ENCODE measurements around the gene SLC35B2. TPM values are rescaled to one million over a fixed set of nuclear protein-coding genes. Genes with fewer than 3 reads are reported as not detected.

SLC35B2 gene
- polyA plus RNA-seq, 3 donors = 51.7 to 59.3 (median 56.5) TPM

DNA sequence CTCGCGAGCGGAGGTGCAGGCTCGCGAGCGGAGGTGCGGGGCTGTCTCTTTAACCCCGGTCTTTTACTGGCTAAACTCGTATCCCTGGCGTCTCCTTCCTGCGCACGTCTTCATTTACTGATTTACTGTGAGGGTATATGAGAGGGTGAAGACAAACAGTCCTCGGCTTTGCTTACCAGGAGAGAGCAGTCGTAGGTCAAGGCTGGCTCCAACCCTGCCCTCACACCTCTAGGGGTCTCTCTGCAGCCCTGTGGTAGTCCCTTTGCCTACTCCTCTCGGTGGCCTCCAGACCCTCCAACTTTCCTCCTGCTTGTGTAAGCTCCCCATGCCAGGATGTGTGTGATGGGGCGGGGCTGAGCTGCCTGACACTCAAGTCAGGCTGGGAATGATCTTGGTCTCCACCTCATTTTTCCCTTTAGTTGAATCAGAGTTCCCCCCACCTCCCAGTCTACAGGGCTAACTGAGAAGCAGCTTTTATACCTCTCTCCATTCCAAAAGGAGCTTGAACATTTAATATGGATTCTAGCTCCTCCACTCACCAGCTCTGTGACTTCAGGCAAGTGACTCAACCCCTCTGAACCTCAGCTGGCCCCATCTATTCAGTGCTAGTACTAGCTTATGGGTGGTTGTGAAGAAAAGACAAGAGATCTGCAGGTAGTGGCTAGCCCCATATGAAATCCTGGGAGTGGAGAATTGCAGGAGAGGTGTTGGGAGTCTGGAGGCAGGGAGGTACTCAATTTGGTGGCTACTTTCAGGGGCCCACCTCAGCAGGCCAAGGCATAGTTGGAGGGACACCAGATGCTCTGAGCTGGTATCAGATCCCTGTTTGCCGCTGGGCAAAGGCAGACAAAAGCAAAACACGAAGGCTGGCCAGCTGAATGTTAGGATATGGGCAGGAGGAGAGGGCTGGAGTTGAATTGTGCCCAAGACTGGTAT, 33.0 kb downstream of the SLC35B2 start:
- DNase-seq (ENCODE audit: low read depth in 3 of 3, low spot score in 2 of 3) = no peak

DNA sequence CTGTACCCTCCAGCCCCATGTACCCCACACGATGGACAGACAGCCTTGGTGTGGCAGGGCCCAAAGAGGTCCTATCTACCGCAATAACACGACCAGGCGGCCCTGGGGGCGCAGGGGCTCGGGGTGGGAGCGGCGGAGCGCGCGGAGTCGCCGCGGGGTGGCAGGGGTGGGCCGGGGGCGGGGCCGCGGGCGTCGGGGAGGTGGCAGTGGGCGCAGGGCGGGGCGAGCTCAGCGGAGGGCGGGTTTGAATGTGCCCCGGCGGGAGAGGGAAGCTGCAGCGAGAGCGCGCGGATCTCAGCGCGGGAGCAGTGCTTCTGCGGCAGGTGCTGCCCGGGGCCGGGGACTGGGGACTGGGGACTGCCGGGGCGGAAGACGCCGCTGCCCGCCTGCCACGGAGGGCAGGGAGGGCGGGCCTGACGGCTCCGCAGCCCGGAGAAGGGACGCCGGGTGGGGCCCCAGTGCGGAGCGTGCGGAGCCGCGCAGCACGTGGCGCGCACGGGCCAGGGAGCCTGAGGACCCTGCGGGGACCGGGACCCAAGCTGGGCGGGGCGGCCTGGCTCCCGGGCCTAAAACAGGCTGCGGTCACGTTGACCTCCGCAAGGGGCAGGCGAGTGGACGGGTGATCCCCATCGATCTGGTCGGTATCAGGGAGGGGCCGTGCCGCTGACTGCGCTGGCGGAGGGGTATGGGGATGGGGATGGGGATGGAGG, 33.9 kb downstream of the SLC35B2 start, which contains the start of gene SLC29A1:
Gene SLC29A1, plus strand, starts transcription at position 277 of the 710 bp plus-strand sequence. CDS start 3,719 bp downstream, outside the sequence.
- no peak for DNase-seq (ENCODE audit: low read depth in 3 of 3, low spot score in 2 of 3)

DNA sequence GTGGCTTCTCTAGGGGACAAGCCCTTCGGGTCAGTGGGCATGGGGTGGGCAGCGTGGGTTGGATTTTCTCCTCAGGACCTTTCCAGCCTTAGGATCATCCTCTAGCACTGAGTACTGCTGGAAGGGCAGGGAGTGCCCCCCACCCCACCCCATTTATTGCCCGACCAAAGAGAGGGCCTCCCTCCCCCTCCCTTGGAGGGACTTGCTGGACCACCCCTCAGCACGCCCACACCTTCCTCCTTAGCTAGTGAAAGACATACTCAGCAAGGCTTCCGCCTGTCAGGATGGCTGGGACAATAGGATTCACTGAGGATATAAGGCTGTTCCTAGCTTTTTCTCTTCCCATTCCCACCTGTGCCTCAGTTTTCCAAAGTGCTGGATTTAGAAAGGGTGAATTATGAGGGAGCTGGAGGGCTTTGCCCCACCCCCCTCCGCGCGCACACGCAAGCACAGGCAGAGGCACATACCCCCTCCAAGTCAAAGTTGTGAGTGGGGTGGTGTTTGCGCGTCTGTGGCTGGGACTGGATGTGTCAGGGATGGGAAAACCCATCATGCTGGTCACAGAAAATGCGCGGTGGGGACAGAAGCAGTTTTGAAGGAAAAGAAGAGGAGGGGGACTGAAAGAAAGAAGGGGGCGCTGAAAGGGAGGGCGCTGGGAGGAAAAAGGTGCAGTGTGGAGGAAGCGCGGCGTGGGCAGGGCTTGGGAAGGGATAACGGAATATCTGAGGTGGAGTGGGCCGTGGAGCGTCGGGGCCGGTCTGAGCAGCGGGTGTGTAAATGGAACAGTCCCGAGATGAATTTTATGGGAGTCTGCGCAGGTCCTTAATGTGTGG, 34.6 kb downstream of the SLC35B2 start:
- DNase-seq (ENCODE audit: low read depth in 3 of 3, low spot score in 2 of 3) = no peak

DNA sequence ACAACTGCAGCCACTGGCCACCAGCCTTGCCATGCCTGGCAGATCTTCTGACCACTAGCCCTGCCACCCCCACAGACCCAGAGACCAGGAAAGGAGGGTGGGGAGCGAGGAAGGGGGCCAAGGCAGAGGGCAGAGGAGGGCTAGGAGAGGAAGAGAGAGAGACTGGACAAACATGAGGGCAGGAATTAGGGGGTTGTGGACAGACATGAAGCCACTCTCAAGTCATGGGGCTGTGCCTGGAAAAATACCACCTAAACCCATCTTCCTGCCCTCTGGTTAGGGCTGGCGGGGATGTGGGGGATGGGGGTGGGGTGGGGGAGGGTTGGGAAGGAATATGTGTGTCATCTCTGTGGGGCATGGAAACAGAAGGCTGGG, 35.4 kb downstream of the SLC35B2 start:
- DNase-seq (ENCODE audit: low read depth in 3 of 3, low spot score in 2 of 3) = no peak

DNA sequence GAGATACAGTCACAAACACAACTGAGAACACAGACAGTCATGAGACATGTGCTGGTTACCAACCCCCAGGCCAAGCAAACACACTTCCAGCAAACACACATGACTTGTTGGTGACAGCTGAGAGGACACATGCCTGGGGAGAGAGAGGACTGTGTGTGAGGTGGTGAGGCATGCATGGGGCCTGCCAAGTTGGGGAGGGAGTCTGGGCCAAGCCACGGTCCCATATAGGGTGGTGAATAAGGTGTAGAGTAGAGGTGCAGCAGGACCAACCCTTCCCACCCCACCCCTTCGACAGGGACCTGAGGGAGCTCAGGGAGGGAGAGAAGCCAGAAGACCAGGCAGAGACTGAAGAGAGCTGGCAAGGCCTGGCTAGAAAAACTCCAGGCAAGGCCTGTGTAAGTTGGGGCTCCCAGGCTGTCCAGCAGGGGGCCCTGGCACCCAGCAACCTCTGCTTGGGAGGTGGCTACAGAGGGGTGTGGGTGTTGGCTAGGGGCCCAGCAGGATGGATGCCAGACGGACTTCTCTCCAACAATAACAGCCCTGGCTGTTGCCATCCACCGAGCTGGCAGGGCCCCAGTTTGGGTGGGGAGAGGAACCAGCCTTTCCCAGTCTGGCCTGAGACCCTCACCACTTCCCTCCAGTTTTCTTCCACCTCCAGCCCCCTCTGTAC, 35.9 kb downstream of the SLC35B2 start:
- no peak for DNase-seq (ENCODE audit: low read depth in 3 of 3, low spot score in 2 of 3)

DNA sequence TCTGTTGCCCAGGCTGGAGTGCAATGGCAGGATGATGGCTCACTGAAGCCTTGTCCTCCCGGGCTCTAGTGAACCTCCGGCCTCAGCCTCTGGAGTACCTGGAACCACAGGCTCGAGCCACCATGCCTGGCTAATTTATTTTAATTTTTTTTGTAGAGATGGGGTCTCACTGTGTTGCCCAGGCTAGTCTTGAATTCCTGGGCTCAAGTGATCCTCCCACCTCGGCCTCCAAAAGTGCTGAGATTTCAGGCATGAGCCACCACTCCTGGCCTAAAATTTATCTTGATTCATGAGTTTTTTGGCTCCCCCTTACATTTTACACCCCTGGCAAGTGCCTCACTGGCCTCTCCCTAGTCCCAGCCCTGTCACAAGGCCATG, 36.4 kb downstream of the SLC35B2 start:
- DNase-seq (ENCODE audit: low read depth in 3 of 3, low spot score in 2 of 3) = no peak

DNA sequence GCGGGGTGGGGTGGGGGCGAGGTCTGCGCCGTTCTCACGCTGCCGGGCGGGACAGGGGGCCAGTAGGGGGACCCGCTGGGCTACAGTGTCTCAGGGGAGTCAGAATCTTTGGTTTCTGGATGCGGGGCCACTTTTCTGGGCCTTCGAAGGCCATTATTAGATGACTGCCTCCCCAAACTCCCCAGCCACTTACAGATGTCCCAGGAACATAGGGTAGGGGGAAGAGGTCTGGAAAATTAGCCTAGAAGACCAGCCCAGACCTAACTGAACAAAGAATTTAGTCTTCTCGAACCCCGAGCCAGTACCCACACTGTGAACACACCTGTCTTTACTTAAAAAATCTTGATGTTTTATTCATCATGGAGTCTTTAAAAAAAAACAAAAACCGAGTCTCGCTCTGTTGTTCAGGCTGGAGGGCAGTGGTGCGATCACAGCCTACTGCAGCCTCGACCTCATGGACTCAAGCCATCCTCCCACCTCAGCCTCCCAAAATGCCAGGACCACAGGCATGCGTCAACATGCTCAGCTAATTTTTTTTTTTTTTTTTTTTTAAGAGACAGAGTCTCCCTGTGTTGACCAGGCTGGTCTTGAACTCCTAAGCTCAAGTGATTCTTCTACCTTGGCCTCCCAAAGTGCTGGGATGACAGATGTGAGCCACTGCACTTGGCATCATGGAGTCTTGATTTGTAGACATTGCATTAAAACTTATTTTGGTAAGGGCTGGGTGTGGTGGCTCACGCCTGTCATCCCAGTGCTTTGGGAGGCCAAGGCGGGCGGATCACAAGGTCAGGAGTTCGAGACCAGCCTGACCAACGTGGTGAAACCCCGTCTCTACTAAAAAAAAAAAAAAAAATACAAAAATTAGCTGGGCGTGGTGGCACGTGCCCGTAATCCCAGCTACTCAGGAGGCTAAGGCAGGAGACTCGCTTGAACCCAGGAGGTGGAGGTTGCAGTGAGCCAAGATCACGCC, 37.2 kb downstream of the SLC35B2 start:
- DNase-seq (ENCODE audit: low read depth in 3 of 3, low spot score in 2 of 3) = no peak

DNA sequence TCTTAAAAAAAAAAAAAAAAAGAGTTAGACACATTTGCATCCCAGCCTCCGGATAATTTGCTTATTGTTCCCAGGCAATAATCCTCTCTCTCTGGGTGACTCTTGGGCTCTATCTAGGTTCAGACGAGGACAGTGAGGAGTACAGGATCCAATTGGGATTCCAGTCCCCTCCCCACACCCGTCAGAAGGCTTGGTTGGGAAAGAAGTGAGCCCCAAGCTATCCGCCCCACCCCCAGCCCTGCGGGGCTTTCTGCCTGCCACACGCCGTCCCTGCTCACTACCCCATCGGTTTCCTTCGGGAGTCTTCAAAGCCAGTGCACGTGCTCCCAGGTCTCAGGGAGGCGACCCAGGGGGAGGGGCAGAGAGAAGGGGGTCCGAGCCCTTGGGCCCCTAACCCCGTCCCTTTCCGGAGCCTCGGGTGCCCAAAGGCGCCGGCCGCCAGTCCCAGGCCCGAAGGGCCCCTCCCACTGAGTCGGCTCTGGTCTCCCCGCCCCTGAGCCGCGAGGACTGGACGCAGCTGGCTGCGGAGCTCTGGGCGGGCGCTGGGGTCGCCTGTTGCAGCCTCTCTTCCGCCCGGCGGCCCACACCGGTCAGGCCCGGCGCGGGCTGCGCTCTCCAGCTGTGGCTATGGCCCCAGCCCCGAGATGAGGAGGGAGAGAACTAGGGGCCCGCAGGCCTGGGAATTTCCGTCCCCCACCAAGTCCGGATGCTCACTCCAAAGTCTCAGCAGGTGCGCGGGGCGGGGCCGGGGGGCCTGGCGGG, 38.1 kb downstream of the SLC35B2 start:
- peak in 2 of 3 donors; percentile 77 to 83 for DNase-seq (ENCODE audit: low read depth in 3 of 3, low spot score in 2 of 3)

DNA sequence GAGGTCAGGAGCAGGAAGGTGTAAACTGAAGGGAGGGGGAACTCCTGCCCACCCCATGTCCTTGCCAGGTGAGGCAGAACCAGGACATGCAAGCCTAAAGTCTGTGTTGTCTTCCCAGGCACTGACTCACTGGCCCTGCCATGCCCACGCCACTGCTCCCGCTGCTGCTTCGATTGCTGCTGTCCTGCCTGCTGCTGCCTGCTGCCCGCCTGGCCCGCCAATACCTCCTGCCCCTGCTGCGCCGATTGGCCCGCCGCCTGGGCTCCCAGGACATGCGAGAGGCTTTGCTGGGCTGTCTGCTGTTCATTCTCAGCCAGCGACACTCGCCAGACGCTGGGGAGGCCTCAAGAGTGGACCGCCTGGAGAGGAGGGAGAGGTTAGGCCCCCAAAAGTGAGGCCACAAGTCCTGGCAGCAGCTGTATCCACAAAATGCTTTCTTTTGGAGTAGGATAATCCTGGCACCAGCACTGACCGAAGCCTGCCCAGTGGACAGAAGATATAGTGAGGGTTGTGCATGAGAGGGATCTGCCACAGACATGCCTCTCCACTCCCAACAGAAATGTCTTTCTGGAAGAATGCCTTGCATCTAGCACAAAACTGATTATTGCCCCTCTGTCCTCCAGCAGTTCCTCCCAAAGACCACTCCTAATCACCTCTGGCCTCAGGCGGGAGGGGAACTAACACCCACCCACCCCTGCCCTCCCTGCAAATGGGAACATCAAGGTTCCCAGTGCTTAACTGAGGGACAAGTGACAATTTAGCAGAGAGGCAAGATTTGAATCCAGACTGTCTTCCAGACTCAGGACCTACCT, 39.8 kb downstream of the SLC35B2 start:
- no peak for DNase-seq (ENCODE audit: low read depth in 3 of 3, low spot score in 2 of 3)

DNA sequence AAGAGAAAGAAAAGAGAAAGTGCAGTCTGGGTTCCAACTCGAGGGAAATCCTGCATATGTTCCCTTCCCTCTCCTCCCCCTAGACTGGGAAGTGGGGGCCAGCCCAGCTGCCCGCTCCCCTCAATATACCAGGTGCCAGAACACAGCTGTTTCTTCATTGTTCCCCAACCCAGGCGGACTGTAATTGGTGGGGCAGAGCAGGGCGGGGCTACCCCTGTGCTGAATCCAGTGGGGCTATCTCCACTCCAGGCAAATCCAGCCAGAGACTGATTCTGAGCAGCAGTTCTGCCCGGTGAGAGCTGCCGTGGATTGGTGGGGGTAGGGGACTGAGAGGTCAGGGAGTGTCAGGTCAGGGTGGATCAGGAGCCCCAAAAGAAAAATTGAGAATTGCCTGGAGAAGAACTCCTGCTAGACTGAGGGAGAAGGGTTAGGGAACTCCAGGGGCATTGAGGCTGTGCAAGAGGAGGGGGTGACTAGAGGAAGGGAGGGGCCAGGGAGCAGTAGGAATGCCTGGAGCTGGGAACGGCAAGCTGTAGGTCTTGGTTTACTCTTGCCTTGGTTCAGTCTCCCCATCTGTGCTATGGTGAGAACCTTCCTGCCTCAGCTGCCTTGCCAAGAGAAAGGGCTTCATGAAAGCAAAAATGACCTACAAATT, 40.5 kb downstream of the SLC35B2 start, which contains the start of gene MYMX:
Gene MYMX, plus strand, starts transcription at position 250 of the 655 bp plus-strand sequence. CDS start 546 bp downstream, outside the sequence.
- no peak for DNase-seq (ENCODE audit: low read depth in 3 of 3, low spot score in 2 of 3)

DNA sequence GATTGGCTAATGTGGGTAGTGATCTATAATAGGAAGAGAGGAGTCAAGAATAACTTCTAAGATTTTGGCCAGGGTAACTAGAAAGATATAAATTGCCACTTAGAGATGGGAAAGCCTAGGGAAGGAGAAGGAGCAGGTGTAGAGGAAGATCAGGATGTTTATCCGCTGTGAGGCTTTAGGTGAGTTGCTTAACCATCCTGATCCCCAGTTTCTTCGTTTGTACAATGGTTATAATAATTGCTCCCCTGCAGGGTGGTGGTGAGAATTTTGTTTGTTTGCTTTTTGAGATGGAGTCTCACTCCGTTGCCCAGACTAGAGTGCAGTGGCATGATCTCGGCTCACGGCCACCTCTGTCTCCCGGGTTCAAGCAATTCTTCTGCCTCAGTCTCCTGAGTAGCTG, 43.0 kb downstream of the SLC35B2 start:
- no peak for DNase-seq (ENCODE audit: low read depth in 3 of 3, low spot score in 2 of 3)

DNA sequence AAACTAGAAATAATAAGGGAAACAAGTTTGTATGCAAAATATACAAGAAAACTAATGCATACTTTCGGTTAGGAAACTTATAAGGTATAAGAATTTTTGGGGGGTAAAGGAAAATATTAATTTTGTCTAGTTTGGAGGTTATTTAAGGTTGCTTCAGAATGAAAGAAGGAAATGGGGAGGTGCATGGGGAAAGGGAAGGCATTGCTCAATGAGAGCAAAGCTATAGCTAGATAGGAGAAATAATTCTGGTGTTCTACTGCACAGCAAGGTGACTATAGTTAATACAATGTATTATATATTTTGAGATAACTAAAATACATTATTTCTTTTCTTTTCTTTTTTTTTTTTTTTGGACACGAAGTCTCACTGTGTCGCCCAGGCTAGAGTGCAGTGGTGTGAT, 46.0 kb downstream of the SLC35B2 start:
- no peak for DNase-seq (ENCODE audit: low read depth in 3 of 3, low spot score in 2 of 3)

DNA sequence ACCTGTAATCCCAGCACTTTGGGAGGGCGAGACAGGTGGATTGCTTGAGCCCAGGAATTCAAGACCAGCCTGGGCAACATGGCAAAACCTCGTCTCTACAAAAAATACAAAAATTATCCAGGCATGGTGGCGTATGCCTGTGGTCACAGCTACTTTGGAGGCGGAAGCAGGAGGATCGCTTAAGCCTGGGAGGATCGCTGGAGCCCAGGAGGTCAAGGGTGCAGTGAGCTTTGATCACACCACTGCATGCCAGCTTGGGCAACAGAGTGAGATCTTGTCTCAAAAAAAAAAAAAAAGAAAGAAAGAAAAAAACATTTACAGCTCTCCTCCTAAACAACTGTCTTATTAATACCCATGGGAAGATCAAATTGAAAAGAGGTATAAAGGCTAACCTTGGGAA, 49.4 kb downstream of the SLC35B2 start:
- DNase-seq (ENCODE audit: low read depth in 3 of 3, low spot score in 2 of 3) = no peak
